ENCODE data around the gene ATP1B2.
A peak's percentile ranks its signal among the peaks of the same experiment; 100 is the strongest.
"Not testable (repeated sequence)": the region's sequence is repeated elsewhere in the genome, so short reads cannot be mapped to it uniquely, and the experiment has no call there.

The ATP1B2 gene

DNA sequence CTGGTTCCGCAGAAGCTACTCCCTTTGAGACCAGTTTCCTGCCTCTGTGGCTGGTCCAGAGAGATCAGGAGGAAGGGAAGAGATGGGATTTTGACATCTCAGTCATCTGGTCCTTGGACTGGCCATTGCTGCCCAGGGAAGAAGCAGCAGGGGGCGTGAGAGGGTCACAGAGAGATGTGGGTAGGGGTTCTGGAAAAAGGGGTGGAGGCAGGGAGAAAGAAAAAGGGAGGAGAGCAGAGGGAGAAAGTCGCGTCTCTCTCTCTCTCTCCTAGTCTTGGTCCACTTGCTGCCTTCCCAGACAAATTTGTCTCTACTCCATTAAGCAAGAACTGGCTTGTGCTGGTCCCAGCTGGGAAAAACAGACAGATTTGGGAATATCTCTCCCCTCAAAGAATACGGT lies 16.3 kb upstream of the ATP1B2 start:
- no peak for DNase-seq (ENCODE audit: low spot score)

DNA sequence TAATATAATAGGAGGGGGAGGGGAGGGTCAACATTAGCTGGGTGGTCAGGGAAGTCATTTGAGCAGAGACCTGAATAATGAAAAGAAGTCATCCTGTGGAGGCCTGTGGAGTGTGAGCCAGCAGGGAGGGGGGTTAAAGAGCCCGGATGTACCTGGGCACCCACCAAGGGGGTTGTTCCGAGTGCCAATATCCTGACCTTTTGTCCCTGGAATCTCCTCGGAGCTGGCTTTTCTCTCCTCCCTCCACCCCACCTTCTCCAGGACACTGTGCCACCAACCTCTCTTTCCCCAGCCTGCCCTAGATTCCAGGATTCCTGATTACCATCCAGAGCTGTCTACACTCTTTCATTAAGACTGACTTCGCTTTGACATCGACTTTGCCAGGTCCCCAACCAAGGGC lies 14.6 kb upstream of the ATP1B2 start:
- no peak for DNase-seq (ENCODE audit: low spot score)

DNA sequence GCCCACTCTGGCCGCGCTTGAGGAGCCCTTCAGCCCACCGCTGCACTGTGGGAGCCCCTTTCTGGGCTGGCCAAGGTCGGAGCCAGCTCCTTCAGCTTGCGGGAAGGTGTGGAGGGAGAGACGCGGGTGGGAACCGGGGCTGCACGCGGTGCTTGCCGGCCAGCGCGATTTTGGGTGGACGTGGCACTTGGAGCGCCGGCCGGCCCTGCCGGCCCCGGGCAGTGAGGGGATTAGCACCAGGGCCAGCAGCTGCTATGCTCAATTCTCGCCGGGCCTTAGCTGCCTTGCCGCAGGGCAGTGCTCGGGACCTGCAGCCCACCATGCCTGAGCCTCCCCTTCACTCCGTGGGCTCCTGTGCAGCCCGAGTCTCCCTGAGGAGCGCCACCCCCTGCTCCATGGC lies 9.9 kb upstream of the ATP1B2 start:
- DNase-seq (ENCODE audit: low spot score): no peak

DNA sequence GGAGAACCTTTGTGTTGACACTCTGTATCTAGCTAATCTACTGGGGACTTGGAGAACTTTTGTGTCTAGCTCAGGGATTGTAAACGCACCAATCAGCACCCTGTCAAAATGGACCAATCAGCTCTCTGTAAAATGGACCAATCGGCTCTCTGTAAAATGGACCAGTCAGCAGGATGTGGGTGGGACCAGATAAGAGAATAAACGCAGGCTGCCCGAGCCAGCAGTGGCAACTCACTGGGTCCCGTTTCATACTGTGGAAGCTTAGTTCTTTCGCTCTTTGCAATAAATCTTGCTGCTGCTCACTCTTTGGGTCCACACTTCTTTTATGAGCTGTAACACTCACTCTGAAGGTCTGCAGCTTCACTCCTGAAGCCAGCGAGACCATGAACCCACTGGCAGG lies 9.1 kb upstream of the ATP1B2 start:
- not testable (repeated sequence) for DNase-seq (ENCODE audit: low spot score)

DNA sequence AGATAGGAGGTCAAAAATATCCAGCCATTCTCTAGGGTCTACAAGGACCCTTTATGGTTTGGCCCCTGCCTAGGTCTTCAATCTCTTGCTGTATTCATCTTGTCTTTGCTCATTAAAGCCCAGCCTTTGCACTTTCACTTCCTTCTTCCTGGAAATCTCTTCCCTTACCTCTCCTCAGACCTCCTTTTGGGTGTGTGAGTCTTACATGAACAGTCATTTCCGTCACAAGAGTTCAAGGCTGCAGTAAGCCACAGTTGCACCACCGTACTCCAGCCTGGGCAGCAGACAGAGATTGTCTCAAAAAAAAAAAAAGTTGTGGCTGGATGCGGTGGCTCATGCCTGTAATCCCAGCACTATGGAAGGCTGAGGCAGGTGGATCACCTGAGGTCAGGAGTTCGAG lies 6.0 kb upstream of the ATP1B2 start:
- DNase-seq (ENCODE audit: low spot score): no peak

DNA sequence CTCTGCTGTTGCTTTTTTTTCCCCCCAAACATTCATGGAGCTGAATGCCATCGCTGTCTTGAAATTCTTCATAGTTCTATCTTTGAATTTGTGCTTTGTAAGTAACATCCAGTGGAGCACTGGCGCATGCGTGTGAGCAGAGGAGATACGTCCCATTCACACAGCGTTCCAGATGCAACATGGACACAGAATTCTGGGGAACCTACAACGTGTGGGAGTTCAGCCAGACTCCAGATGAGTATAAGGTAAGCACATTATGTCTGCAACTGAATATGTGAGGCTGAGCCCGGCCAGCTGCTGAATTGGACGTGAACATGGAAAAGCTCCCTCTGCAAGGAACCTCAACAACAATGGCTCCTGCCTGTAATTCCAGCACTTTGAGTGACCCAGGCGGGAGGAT lies 4.3 kb upstream of the ATP1B2 start:
- no peak for DNase-seq (ENCODE audit: low spot score)

DNA sequence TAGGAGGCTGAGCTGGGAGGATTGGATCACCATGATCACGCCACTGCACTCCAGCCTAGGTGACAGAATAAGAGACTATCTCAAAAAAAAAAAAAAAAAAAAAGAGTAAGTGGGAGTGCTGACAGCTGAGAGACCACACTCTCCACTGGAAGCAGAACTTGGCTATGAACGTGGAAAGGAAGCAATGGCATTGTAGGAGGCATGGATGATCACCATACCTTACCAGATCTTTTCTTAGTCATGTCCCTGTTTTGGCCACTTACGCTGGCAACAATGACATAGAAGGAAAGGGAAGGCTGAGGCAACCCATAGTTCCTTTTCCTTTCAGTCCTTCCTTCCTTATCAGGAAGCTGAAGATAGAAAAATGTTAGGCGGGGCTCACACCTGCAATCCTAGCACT lies 3.7 kb upstream of the ATP1B2 start:
- no peak for DNase-seq (ENCODE audit: low spot score)

DNA sequence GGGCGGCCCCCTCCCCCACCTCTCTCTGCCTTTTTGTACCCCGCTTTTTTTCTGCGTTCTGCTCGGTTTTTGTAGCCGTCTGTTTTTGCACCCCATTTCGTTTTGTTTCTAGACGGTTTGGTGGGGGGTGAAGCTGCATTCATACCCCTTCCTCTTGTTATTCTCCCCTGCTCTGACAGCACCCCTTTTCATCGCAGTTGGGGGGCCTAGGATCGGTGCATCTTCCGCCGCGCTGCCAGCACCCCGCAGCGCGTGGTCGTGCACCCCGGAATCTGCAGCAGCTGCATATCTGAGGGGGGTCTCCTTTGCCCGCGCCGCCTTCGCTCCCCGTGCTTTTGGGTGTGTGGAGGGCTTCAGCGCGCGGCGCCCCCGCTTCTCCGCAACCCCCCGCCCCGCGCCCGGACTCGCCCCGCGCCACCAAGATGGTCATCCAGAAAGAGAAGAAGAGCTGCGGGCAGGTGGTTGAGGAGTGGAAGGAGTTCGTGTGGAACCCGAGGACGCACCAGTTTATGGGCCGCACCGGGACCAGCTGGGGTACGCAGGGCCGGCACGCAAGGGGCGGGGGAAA lies 455 bp downstream of the ATP1B2 start:
- DNase-seq (ENCODE audit: low spot score): no peak

DNA sequence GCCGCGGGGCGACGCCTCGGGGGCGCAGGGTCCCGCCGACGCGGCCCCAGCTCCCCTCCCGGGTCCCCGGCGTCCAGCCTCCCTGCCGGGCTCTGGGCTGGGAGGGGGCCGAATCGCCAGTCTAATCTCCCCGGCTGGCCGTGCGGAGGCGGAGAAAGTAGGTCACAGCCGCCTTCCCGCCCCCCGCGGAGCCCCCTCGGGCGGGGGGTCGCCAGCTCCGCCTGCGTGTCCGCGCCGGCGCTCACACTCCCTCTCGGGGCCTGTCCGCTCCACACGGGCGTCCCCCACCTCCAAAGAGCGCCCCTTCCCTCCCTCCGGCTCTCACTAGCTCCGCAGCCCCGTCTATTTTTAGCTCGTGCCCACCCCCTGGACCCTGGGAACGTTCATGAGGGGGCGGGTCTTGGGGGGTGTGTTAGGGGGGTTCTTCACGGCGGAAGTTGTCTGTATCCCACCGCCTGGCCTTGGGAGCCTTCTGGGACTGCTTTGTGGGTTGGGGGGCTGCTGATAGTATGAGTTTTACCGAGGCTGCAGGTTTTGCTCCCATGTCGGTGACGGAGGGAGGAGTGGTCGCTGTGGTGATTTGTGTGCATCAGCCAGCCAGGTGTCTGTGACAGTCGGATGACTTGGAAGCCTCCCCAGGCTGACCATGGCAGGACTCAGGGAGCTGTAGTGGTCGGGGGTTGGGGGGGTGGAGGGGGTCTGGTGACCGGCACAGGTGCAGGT lies 1.1 kb downstream of the ATP1B2 start:
- DNase-seq (ENCODE audit: low spot score): no peak

DNA sequence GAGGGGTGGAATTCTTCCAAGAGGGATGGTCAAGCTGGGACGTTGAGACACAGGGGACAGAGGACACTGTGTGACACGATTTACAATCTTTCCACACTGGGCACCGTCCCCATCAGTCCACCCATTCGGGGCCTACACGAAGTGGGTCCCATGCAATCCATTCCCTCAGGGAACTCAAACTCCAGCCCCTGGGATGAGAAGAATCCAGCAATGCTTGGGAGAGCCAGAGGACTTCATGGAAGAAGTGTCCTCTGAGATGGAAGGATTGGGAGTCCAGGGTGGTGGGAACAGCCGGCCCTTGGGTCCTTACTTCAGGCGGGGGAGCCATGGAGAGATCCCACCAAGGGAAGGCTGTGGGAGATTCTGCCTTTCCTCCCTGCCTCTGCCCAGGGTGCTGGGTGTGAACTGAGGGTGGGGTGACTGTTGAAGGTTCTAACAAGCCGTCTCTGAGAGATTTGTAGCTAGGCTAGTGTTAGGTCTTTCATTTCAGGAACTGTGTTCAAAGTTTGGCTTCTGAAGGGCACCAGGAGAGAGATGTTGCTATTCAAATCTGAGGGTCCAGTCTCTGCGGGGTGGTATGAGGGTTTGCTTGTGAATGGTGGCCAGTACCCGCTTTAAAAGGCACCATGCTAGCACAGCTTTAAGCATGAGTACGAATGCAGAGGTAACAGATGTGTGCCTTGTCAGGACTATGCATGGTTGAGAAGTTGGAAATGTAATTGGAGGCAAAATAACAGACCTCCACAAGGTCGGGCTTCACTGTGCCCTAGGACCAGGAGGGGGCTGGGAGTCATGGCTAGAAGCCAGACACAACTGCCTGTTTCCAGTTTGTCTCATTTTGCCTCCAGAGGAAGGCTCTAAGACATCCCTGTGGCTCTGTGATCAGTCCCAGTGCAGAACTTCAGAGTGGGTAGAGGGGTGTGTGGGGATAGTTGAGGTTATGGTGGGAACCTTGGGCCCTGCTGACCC lies 1.9 kb downstream of the ATP1B2 start:
- DNase-seq (ENCODE audit: low spot score): no peak

DNA sequence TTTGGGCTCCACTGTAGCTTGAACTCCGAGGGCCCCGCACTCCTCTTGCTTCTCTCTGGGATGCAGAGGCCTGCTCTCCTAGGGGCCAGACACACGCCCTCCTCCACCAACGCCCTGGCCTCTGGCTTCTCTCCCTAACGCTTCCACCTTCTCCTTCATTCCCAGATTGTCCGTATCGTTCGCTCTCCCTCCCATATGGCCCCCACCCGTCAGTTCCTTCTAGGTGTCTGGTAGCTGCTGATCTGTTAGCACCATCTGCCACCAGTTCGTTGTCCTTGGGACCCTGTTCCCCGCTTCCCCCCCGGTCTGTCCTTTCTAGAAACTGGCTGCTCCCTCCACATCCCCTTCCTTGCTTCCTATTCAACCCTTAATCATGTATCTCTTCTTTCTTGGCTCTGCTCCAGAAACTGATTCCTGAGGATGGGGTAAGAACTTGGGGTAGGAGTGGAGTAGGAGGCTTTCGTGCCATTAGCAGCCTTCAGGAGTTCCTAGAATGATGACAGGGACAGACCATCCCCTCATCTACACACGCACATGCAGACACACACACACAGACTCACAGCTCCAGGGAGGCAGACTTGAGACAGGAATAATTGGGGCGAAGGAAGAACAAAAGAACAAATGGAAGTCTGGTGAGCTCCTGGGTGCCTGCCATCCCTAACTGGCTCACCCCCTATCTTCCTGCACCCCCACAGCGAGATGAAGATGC lies 4.3 kb downstream of the ATP1B2 start:
- DNase-seq (ENCODE audit: low spot score): no peak

DNA sequence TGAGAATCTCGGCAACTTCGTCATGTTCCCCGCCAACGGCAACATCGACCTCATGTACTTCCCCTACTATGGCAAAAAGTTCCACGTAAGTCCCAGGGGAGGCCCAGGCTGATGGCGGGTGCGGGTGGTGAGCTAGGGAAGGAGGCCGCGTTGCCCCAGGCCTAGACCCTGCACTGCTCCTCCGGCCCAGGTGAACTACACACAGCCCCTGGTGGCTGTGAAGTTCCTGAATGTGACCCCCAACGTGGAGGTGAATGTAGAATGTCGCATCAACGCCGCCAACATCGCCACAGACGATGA lies 4.8 kb downstream of the ATP1B2 start:
- DNase-seq (ENCODE audit: low spot score): no peak

DNA sequence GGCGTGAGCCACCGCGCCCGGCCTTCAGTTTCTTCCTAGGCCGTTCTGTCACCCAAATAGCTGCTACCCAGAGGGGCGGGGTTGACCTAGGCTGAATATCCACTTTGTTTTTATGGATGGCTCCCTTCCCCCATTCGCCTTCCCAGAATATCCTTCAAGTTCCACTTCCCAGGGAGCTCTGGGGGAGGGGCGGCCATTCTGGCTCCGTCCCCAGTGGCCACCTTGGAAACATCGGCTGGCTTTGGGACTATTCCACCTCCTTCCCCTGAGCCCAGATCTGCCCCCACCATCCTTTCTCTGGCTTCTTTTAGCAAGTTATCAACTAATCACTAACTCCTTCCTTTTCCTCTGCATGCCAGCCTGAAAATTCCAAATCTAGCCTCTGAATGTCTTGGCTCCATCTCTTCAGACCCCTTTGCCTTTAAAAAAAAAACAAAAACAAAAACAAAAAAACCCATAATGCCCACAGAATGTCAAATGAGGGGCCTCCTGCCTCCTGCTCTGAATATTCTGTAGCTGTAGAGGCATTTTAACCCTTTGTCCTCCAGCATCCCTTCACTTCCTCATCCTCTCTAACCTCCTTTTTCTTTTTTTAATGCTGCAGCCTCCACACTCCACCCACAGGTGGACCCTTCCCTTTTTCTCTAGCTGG lies 6.4 kb downstream of the ATP1B2 start:
- DNase-seq (ENCODE audit: low spot score): no peak

DNA sequence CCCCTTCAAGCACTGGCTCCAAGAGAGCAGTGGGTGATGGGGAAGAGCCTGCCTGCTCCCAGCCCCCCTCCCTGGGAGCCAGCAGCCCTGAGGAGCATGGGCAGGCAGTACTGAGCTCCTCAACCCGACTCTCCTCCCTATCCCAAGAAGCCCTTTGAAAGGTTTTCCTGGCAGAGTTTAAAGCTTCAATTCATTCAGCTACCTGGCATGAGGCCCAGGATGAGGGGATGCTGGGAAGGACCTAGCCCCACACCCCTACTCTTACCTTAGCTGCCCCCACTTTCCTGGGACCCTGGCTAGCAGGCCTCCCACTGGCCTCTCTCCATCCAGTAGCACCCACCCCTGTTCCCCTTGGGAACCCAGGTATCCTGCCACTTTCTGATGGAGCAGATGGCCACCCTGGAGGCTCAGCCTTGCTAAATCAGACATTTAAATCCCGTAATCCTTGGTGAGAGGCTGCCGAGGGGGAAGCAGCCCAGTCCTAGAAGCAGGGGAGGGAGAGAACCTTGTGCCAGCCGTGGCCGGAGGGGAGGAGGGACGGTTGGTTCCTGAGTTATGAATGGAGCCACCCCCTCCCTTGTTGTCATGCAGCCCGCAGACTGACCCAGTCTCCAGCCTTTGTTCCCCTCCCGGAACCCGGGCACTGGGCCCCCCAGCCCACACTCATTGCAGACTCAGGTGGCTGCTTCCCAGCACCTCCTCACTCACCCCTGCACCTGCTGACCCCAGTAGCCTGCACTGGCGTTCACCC lies 17.1 kb downstream of the ATP1B2 start:
- DNase-seq (ENCODE audit: low spot score): no peak

DNA sequence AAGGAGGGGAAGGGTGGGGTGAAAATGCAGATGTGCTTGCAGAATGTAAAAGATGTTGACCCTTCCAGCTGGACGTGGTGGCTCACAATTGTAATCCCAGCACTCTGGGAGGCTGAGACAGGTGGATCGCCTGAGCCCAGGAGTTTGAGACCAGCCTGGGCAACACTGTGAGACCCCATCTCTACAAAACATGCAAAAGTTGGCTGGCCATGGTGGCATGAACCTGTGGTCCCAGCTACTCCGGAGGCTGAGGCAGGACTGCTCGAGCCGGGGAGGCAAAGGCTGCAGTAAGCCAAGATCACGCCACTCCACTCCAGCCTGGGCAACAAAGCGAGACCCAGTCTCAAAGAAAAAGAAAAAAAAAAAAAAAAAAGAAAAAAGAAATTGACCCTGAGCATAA lies 17.8 kb downstream of the ATP1B2 start:
- DNase-seq (ENCODE audit: low spot score): no peak

DNA sequence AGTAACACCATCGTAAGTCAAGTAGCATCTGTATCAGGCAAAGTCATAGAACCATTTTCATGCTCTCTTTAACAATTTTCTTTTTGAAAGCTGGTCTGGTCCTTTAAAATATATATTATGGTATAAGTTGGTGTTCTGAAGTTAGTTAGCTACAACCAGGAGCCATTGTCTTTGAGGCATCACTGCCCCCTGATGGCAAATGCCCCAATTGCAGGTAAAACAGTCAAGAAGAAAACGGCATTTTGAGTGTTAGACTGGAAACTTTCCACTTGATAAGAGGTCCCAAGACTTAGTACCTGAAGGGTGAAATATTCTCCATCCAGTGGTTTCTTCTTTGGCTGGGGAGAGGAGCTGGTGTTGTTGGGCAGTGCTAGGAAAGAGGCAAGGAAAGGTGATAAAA lies 22.5 kb downstream of the ATP1B2 start:
- no peak for DNase-seq (ENCODE audit: low spot score)

DNA sequence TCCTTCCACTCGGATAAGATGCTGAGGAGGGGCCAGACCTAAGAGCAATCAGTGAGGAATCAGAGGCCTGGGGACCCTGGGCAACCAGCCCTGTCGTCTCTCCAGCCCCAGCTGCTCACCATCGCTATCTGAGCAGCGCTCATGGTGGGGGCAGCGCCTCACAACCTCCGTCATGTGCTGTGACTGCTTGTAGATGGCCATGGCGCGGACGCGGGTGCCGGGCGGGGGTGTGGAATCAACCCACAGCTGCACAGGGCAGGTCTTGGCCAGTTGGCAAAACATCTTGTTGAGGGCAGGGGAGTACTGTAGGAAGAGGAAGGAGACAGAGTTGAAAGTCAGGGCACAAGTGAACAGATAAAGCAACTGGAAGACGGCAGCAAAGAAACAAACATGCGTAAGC lies 24.2 kb downstream of the ATP1B2 start:
- no peak for DNase-seq (ENCODE audit: low spot score)

DNA sequence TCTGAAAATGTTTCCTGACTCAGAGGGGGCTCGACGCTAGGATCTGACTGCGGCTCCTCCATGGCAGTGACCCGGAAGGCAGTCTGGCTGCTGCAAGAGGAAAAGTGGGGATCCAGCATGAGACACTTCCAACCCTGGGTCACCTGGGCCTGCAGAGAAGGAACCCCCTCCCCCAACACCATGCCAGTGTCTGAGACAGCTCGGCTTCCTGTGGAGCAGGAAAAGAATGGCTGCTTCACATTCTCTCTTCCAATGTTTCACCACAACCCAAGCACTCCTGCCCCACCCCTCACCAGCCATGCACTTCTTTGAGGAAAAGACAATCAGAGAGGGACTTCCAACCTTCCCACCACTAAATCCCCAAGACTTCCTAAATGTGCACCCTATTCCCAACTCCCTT lies 25.8 kb downstream of the ATP1B2 start:
- no peak for DNase-seq (ENCODE audit: low spot score)

DNA sequence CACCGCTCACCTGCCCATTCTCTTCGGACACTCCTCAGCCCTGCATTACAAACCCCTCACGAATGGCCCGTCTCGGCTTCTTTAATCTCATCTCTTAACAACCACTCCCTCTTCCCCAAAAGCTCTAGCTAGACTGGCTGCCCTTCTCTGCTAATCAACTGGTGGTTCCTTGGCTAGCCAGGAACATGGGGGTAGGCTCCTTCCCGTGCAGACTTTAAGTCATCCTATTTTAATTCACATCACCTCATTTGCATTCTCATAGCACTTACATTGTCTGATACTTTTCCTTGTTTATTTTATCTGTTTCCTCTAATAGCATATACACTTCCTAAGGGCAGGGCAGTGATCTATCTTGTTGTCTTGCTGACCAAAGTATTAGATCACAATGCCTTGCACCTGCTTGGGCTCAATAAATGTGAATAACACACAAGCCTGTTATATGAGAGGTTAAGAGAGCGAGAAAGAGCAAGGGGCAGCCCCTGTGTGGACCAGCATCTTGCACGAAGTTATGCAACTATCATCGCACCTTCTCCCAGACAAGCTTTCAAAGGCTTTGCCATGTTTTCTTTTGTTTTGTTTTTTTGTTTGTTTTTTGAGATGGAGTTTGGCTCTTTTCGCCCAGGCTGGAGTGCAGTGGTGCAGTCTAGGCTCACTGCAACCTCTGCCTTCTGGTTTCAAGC lies 26.8 kb downstream of the ATP1B2 start:
- no peak for DNase-seq (ENCODE audit: low spot score)

DNA sequence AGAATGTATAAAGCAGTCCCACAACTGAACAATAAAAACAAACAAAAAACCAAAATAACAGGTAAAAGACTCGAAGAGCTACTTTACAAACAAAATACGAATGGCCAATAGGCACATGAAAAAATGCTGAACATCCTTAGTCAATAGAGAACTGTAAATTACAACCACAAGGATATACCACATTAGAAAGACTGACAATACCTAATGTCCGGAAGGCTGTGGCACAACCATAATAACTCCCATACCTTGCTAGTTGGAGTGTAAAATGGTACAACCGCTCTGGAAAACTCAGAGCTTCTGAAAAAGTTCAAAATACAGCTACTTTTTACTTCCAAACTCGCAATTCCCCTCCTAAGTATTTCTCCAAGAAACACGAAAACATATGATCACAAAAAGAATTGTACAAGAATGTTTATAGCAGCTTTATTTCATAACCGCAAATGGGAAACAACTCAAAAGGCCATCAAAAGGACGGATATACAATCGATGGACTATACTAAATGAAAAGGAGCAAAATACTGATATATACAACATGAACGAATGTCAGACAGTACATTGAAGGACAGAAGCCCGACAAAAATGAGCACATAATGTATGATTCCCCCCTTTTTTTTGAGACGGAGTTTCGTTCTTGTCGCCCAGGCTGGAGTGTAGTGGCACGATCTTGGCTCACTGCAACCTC lies 34.3 kb downstream of the ATP1B2 start:
- DNase-seq (ENCODE audit: low spot score): peak; percentile 58

Measured in RKO (cell line).